Endothelial cell of umbilical vein (primary cell): ENCODE measurements around the gene SDC3. TPM values are rescaled to one million over a fixed set of nuclear protein-coding genes. Genes with fewer than 3 reads are reported as not detected.

Experiments used
- BruUV-seq: library from RNA; stranded (reverse); fragments of 400-500 nt; replicated peaks from 2 replicates; lab custom pipeline; 2021; lab: Mats Ljungman, UMichigan
- CTCF ChIA-PET: fragments of 300-600, 350-600 bp; sonication (Branson Sonifier 250); formaldehyde crosslinking; loops from one replicate; lab custom pipeline; 2021; ENCODE audit warnings: antibody characterized with exemption, inconsistent platforms; lab: Charles Lee
- POLR2A ChIA-PET: fragments of 300-600, 350-600 bp; sonication (Branson Sonifier 250); formaldehyde crosslinking; loops from one replicate; lab custom pipeline; 2021; ENCODE audit warnings: antibody characterized with exemption, inconsistent platforms; lab: Charles Lee
- DNase-seq: peaks from one replicate; pipeline ENCODE4 v3.0.0-alpha.2; 2011; ENCODE audit warnings: low read depth, low spot score
- FAIRE-seq: peaks from 2 replicates; lab custom pipeline; 2011; peaks lifted over from hg19 to GRCh38; lab: Jason Lieb, UNC
- H2AFZ ChIP-seq: 2 replicates; pipeline ENCODE4 v1.6.0; 2012; ENCODE audit warnings: low read depth, low read length, control low read depth, inconsistent platforms
- H3K27ac ChIP-seq: 2 replicates; pipeline ENCODE4 v1.5.1; 2011; ENCODE audit warnings: low read depth, mild to moderate bottlenecking, control low read depth, low read length, moderate library complexity; ENCODE audit not compliant: insufficient read depth
- H3K27me3 ChIP-seq, 2 experiments: 2 replicates each; pipeline versions ENCODE4 v1.6.0 to v1.6.1; 2011; ENCODE audit warnings: low read length in 2 of 2, mixed read lengths in 1 of 2; ENCODE audit not compliant: control insufficient read depth in 2 of 2, insufficient read depth in 2 of 2
- H3K36me3 ChIP-seq, 2 experiments: 2 replicates in 1 of 2; 3 replicates in 1 of 2; pipeline ENCODE4 v1.5.1; 2011; ENCODE audit warnings: low read length in 2 of 2, mild to moderate bottlenecking in 1 of 2, moderate library complexity in 1 of 2; ENCODE audit not compliant: control insufficient read depth in 2 of 2, insufficient read depth in 2 of 2; ENCODE audit errors: extremely low read depth in 1 of 2
- H3K4me1 ChIP-seq: 3 replicates; pipeline ENCODE4 v1.5.1; 2011; ENCODE audit warnings: mild to moderate bottlenecking, low read length; ENCODE audit not compliant: control insufficient read depth, insufficient read depth; ENCODE audit errors: extremely low read depth
- H3K4me2 ChIP-seq: 2 replicates; pipeline ENCODE4 v1.6.1; 2011; ENCODE audit warnings: low read length, control low read depth, mixed read lengths; ENCODE audit not compliant: insufficient read depth
- H3K4me3 ChIP-seq, 3 experiments: fragments of 200-600 bp in 1 of 3; sonication (generic), shearing (Covaris generic) in 1 of 3; replicated peaks in 1 of 3; 2 replicates each; pipeline ENCODE4 v1.5.1; 2011 to 2016; ENCODE audit warnings: control low read depth in 3 of 3, low read length in 3 of 3, mild to moderate bottlenecking in 2 of 3, inconsistent platforms in 1 of 3, low read depth in 1 of 3, moderate library complexity in 1 of 3; ENCODE audit not compliant: insufficient read depth in 1 of 3
- H3K79me2 ChIP-seq: 2 replicates; pipeline ENCODE4 v1.6.0; 2012; ENCODE audit warnings: low read length, inconsistent platforms; ENCODE audit not compliant: control insufficient read depth, insufficient read depth
- H3K9ac ChIP-seq: replicated peaks from 2 replicates; pipeline ENCODE3; 2011; ENCODE audit warnings: low read length, control low read depth; ENCODE audit not compliant: insufficient read depth; ENCODE audit errors: extremely low read depth
- H3K9me1 ChIP-seq: replicated peaks from 3 replicates; pipeline ENCODE4 v1.6.0; 2011; ENCODE audit warnings: mild to moderate bottlenecking, low read length; ENCODE audit not compliant: control insufficient read depth, insufficient read depth; ENCODE audit errors: extremely low read depth
- H3K9me3 ChIP-seq: replicated peaks from 2 replicates; pipeline ENCODE4 v1.5.1; 2012; ENCODE audit warnings: low read length, inconsistent platforms; ENCODE audit not compliant: control insufficient read depth, insufficient read depth
- H4K20me1 ChIP-seq: replicated peaks from 2 replicates; pipeline ENCODE3; 2011; ENCODE audit warnings: mild to moderate bottlenecking, low read length; ENCODE audit not compliant: control insufficient read depth, insufficient read depth; ENCODE audit errors: extremely low read depth
- CTCF ChIP-seq, 2 donors: IDR thresholded peaks; 1 replicate in 1 of 2; 2 replicates in 1 of 2; pipeline ENCODE4 v1.5.1; 2011; ENCODE audit warnings: low read length in 2 of 2, mild to moderate bottlenecking in 2 of 2, moderate library complexity in 2 of 2, control low read depth in 1 of 2, inconsistent platforms in 1 of 2, low read depth in 1 of 2; ENCODE audit not compliant: insufficient read depth in 1 of 2; ENCODE audit errors: extremely low read depth in 1 of 2
- EZH2 ChIP-seq: IDR thresholded peaks from 2 replicates; pipeline ENCODE4 v1.6.1; 2012; ENCODE audit warnings: borderline replicate concordance, low read depth, mild to moderate bottlenecking, moderate library complexity, low read length, inconsistent platforms; ENCODE audit not compliant: severe bottlenecking
- FOS ChIP-seq: IDR thresholded peaks from 2 replicates; pipeline ENCODE4 v1.6.1; 2011; ENCODE audit warnings: mild to moderate bottlenecking, low read length, moderate library complexity, borderline replicate concordance; ENCODE audit not compliant: insufficient read depth
- MYC ChIP-seq: IDR thresholded peaks from one replicate; pipeline ENCODE4 v1.6.1; 2011; ENCODE audit warnings: mild to moderate bottlenecking, low read depth, low read length
- POLR2AphosphoS5 ChIP-seq: IDR thresholded peaks from 2 replicates; pipeline ENCODE4 v1.6.1; 2012; ENCODE audit warnings: low read depth, mild to moderate bottlenecking, control low read depth, low read length, moderate library complexity; ENCODE audit not compliant: insufficient read depth
- dilution Hi-C: fragments of 300-500 bp; cut with MboI; formaldehyde crosslinking; loops from one replicate; pipeline ENCODE4 v1.15.0; 2019; ENCODE audit warnings: low sequenced_read_pairs; ENCODE audit not compliant: extremely low pct_ligation_motif_present
- intact Hi-C: fragments of 100-400 bp; cut with micrococcal nuclease; formaldehyde crosslinking; loops from one replicate; pipeline ENCODE4 v1.10.0; 2022
- polyA plus RNA-seq, 4 experiments: library from polyadenylated mRNA; depleted of rRNA in 3 of 4; stranded (reverse) in 3 of 4; unstranded in 1 of 4; fragments of >200 nt; gene quantifications; 2 replicates each; pipeline versions ENCODE4 v1.2.1 to v1.2.3, GENCODE V29; 2011 to 2012; ENCODE audit warnings: missing spikeins in 1 of 4
- total RNA-seq: library from RNA; stranded (reverse); gene quantifications from 2 replicates; pipeline ENCODE4 v1.2.3, GENCODE V29; 2021
- TF ChIP-seq, protein P1 (sequence below): IDR thresholded peaks from 2 replicates; pipeline ENCODE4 v1.6.1; 2011; ENCODE audit not compliant: insufficient read depth, insufficient read length

SDC3 gene
- total and polyA plus RNA-seq, 2 donors (not counting 3 experiments of a cell fraction or from before 2014, with no cell fraction given): 7.1 to 25.9 TPM

DNA sequence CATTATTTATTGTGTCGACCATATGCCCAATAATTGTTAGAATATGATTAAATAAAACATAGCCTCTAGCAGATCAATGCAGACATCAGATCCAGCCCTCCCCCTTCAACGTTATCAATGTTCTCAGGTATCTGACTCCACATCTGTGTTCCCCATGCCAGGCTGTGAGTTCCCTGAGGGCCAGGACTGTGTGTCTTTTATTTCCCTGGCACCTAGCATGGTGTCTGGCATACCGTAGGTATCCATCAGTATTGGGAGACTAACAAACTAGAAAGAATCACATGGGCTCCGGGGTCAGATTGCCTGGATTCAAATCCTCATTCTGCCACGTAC is 48.3 kb downstream of the SDC3 start:
- Histone ChIP-seq H3K27ac (no peak overlapping the region), H3K27me3 (peaks cover 8 to 11% of the 10 kb centered on the region in 2 experiments), H3K9me1 (no peaks in the 10 kb centered on the region), H3K4me1 (no peaks in the 10 kb centered on the region), H3K4me3 (no peak overlapping the region), H3K36me3 (no peaks in the 10 kb centered on the region), H4K20me1 (no peaks in the 10 kb centered on the region), H2AFZ (no peak overlapping the region), H3K9me3 (no peaks in the 10 kb centered on the region), H3K9ac (no peak overlapping the region), H3K4me2 (no peak overlapping the region), H3K79me2 (no peaks in the 10 kb centered on the region)
- BruUV-seq: no TSS peak
- no peak for FAIRE-seq
- CTCF ChIA-PET: no interaction called here
- intact Hi-C loops: no loop called here
- no peak for TF ChIP-seq POLR2AphosphoS5
- no peak for TF ChIP-seq MYC
- dilution Hi-C loops: no loop called here
- no peak for DNase-seq
- POLR2A ChIA-PET: no interaction called here

- Histone ChIP-seq H3K27me3 (peaks cover 8 to 9% of the 10 kb centered on the region in 2 experiments), H3K4me3 (no peak overlapping the region), H3K4me1 (no peaks in the 10 kb centered on the region), H3K9me3 (no peaks in the 10 kb centered on the region), H3K9ac (no peak overlapping the region), H4K20me1 (no peaks in the 10 kb centered on the region), H3K4me2 (no peak overlapping the region), H3K9me1 (no peaks in the 10 kb centered on the region), H3K79me2 (no peaks in the 10 kb centered on the region), H3K36me3 (no peaks in the 10 kb centered on the region), H2AFZ (no peak overlapping the region), H3K27ac (no peak overlapping the region)
- dilution Hi-C loops (no loop called here), intact Hi-C loops (no loop called here)
- ChIA-PET POLR2A (no interaction called here), CTCF (interaction anchor here (1.1 to 1.3 kb wide), 2 partner anchors 78 to 139 kb away, joined by 3 to 4 read pairs; no protein-coding TSS in a partner anchor)
- no peak for FAIRE-seq
- BruUV-seq: no TSS peak
- no peak for DNase-seq
- TF ChIP-seq EZH2 (no peak), FOS (no peak), MYC (no peak), CTCF (IDR thresholded peaks at IDR 0.05; ENCODE audit: extremely low read depth in 1 of 2, insufficient read depth in 1 of 2, low read depth in 1 of 2, low read length in 2 of 2) (no peak), POLR2AphosphoS5 (no peak)
- TF ChIP-seq, protein P1, sequence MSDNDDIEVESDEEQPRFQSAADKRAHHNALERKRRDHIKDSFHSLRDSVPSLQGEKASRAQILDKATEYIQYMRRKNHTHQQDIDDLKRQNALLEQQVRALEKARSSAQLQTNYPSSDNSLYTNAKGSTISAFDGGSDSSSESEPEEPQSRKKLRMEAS: no peak
These were observed 50.6 kb downstream of the SDC3 start for GRCh38 chr1:30857964-30858363.
